ENCODE results near the gene TMEM41A. TPM values are rescaled to one million over a fixed set of nuclear protein-coding genes. Genes with fewer than 3 reads are reported as not detected.
"Not testable (repeated sequence)": the region's sequence is repeated elsewhere in the genome, so short reads cannot be mapped to it uniquely, and the experiment has no call there.

The TMEM41A gene
- total RNA-seq, 1 donor from 2014 or later, result 27.4 TPM

DNA sequence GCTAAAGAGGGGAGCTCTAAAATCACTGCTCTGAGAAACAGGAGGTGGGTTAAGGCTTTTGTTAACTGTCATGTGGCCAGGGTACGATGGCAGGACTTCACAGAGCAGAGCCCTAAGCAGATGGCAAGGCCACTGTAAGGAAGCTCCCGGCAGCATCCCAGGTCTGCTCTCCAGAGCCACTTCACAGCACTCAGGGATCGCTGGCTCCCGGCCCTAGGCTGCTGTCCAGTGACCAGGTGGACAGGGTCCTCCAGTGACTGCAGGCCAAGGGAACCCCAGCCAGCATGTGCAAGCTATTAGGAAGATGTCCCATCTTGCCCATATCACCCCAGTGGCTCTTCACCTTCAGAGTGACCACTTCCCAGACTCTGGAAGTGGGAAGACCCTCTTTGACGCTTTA lies 10.4 kb downstream of the TMEM41A start:
- Mint-ChIP-seq H3K4me3 (no peak overlapping the region), H3K36me3 (peaks cover 15% of the 10 kb centered on the region), H3K27ac (no peak overlapping the region), H3K4me1 (ENCODE audit: unreplicated experiment) (no peaks in the 10 kb centered on the region), H3K27me3 (no peaks in the 10 kb centered on the region), H3K9me3 (no peaks in the 10 kb centered on the region)
- DNase-seq (ENCODE audit: extremely low spot score, unreplicated experiment), result no peak
- TF ChIP-seq CTCF (conservative IDR thresholded peaks at IDR 0.05), result no peak

DNA sequence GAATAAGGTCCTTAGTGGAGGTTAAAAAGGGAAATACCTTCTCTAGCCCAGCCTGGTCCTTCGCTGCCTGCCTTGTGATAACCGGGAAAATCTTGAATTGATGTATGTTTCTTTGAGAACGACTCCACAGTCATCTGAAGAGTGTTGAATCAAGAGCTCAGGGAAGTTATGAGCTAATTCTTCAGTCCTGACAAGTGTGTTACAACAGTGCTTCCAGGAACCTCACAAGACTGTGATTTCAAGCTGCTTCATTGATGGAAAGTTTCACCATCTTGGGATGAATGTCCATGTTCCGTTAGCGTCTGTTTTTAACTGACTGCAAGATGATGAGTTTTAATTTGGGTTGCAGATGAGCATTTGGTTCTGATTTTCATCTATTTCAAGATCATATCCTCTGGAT lies 12.4 kb downstream of the TMEM41A start:
- TF ChIP-seq CTCF (conservative IDR thresholded peaks at IDR 0.05), result no peak
- no peak for DNase-seq (ENCODE audit: extremely low spot score, unreplicated experiment)
- peaks cover 22% of the 10 kb centered on the region for H3K36me3 Mint-ChIP-seq
- no peak overlapping the region for H3K27ac Mint-ChIP-seq
- no peaks in the 10 kb centered on the region for H3K27me3 Mint-ChIP-seq
- H3K4me3 Mint-ChIP-seq, result no peak overlapping the region
- H3K4me1 Mint-ChIP-seq (ENCODE audit: unreplicated experiment), result no peaks in the 10 kb centered on the region
- no peaks in the 10 kb centered on the region for H3K9me3 Mint-ChIP-seq

GRCh38 chr3:185484296-185484695 lies 14.5 kb downstream of the TMEM41A start:
- Mint-ChIP-seq H3K27me3 (no peaks in the 10 kb centered on the region), H3K36me3 (peaks cover 15% of the 10 kb centered on the region)

GRCh38 chr3:185479373-185479945 lies 19.4 kb downstream of the TMEM41A start:
- Mint-ChIP-seq H3K27ac (no peak overlapping the region), H3K4me3 (no peak overlapping the region), H3K4me1 (ENCODE audit: unreplicated experiment) (no peaks in the 10 kb centered on the region), H3K9me3 (no peaks in the 10 kb centered on the region), H3K36me3 (peaks cover 13% of the 10 kb centered on the region), H3K27me3 (no peaks in the 10 kb centered on the region)
- no peak for TF ChIP-seq CTCF (conservative IDR thresholded peaks at IDR 0.05)
- no peak for DNase-seq (ENCODE audit: extremely low spot score, unreplicated experiment)

More at GRCh38 chr3:185484296-185484695, 14.5 kb downstream of the TMEM41A start:
- Mint-ChIP-seq H3K4me3 (no peak overlapping the region), H3K4me1 (ENCODE audit: unreplicated experiment) (no peaks in the 10 kb centered on the region), H3K27ac (no peak overlapping the region), H3K9me3 (no peaks in the 10 kb centered on the region)
- TF ChIP-seq CTCF (conservative IDR thresholded peaks at IDR 0.05), result no peak
- DNase-seq (ENCODE audit: extremely low spot score, unreplicated experiment), result no peak

GRCh38 chr3:185477316-185477715 lies 21.5 kb downstream of the TMEM41A start:
- no peak overlapping the region for H3K27ac Mint-ChIP-seq
- H3K36me3 Mint-ChIP-seq, result peaks cover 14% of the 10 kb centered on the region
- H3K4me1 Mint-ChIP-seq (ENCODE audit: unreplicated experiment), result no peaks in the 10 kb centered on the region
- no peak for DNase-seq (ENCODE audit: extremely low spot score, unreplicated experiment)
- TF ChIP-seq CTCF (conservative IDR thresholded peaks at IDR 0.05), result no peak
- H3K27me3 Mint-ChIP-seq, result no peaks in the 10 kb centered on the region
- no peak overlapping the region for H3K4me3 Mint-ChIP-seq
- no peaks in the 10 kb centered on the region for H3K9me3 Mint-ChIP-seq

DNA sequence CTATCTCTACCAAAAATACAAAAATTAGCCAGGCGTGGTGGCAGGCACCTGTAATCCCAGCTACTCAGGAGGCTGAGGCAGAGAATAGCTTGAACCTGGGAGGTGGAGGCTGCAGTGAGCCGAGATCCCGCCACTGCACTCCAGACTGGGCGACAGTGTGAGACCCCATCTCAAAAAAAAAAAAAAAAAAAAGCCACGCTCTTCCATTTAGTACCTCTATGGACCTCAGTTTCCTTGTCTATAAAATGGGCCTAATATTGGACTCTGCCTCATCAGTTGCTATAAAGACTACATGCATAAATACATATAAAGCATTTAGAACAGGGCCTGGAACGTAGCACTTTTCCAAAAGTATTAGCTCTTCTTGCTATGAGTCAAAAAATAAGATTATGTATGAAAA lies 23.9 kb downstream of the TMEM41A start:
- H3K36me3 Mint-ChIP-seq, result peaks cover 11% of the 10 kb centered on the region
- not testable (repeated sequence) for H3K27me3 Mint-ChIP-seq; DNase-seq (ENCODE audit: extremely low spot score, unreplicated experiment); H3K9me3 Mint-ChIP-seq; H3K27ac Mint-ChIP-seq; H3K4me3 Mint-ChIP-seq; H3K4me1 Mint-ChIP-seq (ENCODE audit: unreplicated experiment)

Data from type B pancreatic cell (in vitro differentiated cells).